Glomerular visceral epithelial cell (primary cell): Measurements from ENCODE around the gene ACTG1.

ENCODE experiments used
- DNase-seq: peaks from one replicate; pipeline ENCODE4 v3.0.0-alpha.2; 2016; ENCODE audit errors: extremely low spot score

ACTG1 gene

DNA sequence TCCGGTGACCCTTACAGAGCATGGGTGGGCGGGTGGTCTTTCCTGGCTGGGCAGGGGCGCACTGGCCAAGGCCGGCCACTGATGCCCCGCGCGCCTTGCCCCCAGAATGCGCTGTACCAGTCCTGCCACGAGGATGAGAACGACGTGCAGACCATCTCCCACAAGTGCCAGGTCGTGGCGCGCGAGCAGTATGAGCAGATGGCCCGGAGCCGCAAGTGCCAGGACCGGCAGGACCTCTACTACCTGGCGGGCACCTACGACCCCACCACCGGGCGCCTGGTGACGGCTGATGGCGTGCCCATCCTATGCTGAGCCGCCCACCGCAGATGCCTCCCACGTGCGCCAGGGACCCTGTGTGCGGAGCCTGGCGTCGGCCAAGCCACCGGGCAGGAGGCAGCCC is 49.1 kb downstream of the ACTG1 start:
- DNase-seq, result no peak

DNA sequence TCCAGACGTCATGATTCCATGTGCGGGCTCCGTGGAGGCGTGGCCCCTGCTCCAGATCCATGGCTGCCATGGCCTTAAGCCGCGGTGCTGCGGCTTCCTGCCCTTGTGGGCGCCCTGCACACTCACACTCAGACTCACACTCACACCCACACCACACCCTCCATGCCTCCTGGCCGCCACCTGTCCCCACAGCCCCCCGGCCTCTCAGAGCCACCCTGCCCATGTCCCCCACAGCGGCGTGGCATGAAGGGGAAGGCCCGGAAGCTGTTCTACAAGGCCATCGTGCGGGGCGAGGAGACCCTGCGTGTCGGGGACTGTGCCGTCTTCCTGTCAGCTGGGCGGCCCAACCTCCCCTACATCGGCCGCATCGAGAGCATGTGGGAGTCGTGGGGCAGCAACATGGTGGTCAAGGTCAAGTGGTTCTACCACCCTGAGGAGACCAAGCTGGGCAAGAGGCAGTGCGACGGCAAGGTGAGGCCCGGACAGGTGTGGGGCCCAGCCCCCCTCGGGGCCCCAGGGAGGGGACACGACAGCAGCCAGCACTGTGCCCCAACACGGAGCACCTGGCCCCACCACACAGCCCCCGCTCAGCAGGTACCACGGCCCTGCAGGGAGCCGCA is 50.0 kb downstream of the ACTG1 start:
- DNase-seq, result no peak

DNA sequence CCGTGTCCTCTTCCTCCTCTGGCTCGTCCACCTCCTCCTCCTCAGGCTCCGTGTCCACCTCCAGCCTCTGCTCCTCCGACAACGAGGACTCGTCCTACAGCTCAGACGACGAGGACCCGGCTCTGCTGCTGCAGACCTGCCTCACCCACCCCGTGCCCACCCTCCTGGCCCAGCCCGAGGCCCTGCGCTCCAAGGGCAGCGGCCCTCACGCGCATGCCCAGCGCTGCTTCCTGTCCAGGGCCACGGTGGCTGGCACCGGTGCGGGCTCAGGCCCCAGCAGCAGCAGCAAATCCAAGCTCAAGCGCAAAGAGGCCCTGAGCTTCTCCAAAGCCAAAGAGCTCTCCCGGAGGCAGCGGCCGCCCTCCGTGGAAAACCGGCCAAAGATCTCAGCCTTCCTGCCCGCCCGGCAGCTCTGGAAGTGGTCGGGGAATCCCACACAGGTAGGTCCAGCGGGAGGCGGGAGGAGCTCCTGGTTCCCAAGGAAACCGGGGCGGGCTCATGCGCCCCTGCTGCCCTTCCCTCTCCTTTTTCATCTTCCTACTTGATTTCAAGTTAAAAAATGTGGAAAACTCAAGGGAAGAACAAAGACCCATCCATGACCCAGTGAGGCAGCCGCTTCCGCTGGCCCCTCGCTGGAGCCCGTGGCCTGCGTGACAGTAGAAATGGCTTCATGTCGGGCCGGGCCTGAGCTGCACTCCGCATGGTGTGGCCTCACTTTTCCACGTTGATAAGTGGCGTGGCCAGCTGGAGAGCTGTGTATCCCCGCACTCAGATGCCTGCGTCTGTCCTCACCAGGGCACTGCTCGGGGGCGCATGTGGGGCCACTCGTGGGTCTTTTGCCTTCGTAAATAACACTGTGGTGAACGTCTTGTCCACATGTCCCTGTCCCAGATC is 50.7 kb downstream of the ACTG1 start:
- DNase-seq, result no peak

DNA sequence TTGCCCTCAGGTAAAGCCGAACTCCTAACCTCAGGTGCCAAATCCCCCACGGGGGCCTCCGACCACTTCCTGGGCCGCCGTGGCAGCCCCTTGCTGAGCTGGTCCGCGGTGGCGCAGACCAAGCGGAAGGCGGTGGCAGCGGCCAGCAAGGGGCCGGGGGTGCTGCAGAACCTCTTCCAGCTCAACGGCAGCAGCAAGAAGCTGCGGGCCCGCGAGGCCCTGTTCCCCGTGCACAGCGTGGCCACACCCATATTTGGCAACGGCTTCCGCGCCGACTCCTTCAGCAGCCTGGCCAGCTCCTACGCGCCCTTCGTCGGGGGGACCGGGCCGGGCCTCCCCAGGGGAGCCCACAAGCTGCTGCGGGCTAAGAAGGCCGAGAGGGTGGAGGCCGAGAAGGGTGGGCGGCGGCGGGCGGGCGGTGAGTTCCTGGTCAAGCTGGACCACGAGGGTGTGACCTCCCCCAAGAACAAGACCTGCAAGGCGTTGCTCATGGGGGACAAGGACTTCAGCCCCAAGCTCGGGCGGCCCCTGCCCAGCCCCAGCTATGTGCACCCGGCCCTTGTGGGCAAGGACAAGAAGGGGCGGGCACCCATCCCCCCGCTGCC is 51.6 kb downstream of the ACTG1 start:
- no peak for DNase-seq
